Globus pallidus (tissue), 1 donor: Measurements from ENCODE around the gene CENPW.

Source experiments
- DNase-seq: peaks from one replicate; pipeline ENCODE4 v3.0.0-alpha.2; 2015; ENCODE audit warnings: low spot score

The CENPW gene

GRCh38 chr6:126373344-126373743 lies 33.4 kb downstream of the CENPW start:
- no peak for DNase-seq

- no peak for DNase-seq
These were observed 34.5 kb downstream of the CENPW start for GRCh38 chr6:126374372-126374771.

- DNase-seq: no peak
These were observed 36.8 kb downstream of the CENPW start for GRCh38 chr6:126376682-126377081.

- DNase-seq: no peak
These were observed 37.8 kb downstream of the CENPW start for GRCh38 chr6:126377594-126378153.

GRCh38 chr6:126380072-126380583 lies 40.2 kb downstream of the CENPW start:
- no peak for DNase-seq

GRCh38 chr6:126381498-126381897 lies 41.6 kb downstream of the CENPW start:
- DNase-seq: no peak

GRCh38 chr6:126383203-126383602 lies 43.3 kb downstream of the CENPW start:
- no peak for DNase-seq

- no peak for DNase-seq
These were observed 45.6 kb downstream of the CENPW start for GRCh38 chr6:126385536-126385935.

- DNase-seq: no peak
These were observed 48.2 kb downstream of the CENPW start for GRCh38 chr6:126388104-126388598.

GRCh38 chr6:126396131-126396530 lies 56.2 kb downstream of the CENPW start:
- no peak for DNase-seq
